ENCODE results near the gene NRN1L. TPM values are rescaled to one million over a fixed set of nuclear protein-coding genes. Genes with fewer than 3 reads are reported as not detected.

The NRN1L gene
- total RNA-seq, 4 donors from 2014 or later: 4.3 to 5.6 (median 4.7) TPM; not detected in 1

- TF ChIP-seq POLR2A (IDR thresholded peaks at IDR 0.05) (no peak), POLR2AphosphoS5 (IDR thresholded peaks at IDR 0.05) (no peak), EP300 (IDR thresholded peaks at IDR 0.05) (no peak), CTCF (IDR thresholded peaks at IDR 0.05) (no peak)
- Histone ChIP-seq H3K4me1 (peaks cover 53% of the 10 kb centered on the region), H3K27me3 (no peaks in the 10 kb centered on the region), H3K27ac (peak overlapping the region; percentile 97), H3K4me3 (no peak overlapping the region), H3K9me3 (no peaks in the 10 kb centered on the region), H3K36me3 (no peaks in the 10 kb centered on the region)
- DNase-seq (ENCODE audit: low spot score in 2 of 2): no peak
- 85% methylated on average over 5 of the region's 5 CpGs for WGBS
Measured at GRCh38 chr16:67856927-67857546, 27.6 kb upstream of the NRN1L start.

- peak; percentile 91 to 95 for DNase-seq (ENCODE audit: low spot score in 2 of 2)
- Histone ChIP-seq H3K4me3 (no peak overlapping the region), H3K9me3 (no peaks in the 10 kb centered on the region), H3K27ac (peak overlapping the region; percentile 97), H3K36me3 (no peaks in the 10 kb centered on the region), H3K27me3 (no peaks in the 10 kb centered on the region), H3K4me1 (peaks cover 58% of the 10 kb centered on the region)
- 31% methylated on average over 3 of the region's 3 CpGs for WGBS
- TF ChIP-seq POLR2A (IDR thresholded peaks at IDR 0.05): no peak
- no peak for TF ChIP-seq EP300 (IDR thresholded peaks at IDR 0.05)
- TF ChIP-seq POLR2AphosphoS5 (IDR thresholded peaks at IDR 0.05): peak in 2 of 3 donors; percentile 67 to 79
Measured at GRCh38 chr16:67857547-67858233, 27.0 kb upstream of the NRN1L start.

- Histone ChIP-seq H3K27ac (peak overlapping the region; percentile 97), H3K4me1 (peaks cover 66% of the 10 kb centered on the region)
Measured at GRCh38 chr16:67858500-67858899, 26.2 kb upstream of the NRN1L start.

GRCh38 chr16:67860589-67861398 lies 23.9 kb upstream of the NRN1L start:
- Histone ChIP-seq H3K4me3 (no peak overlapping the region), H3K27me3 (no peaks in the 10 kb centered on the region), H3K36me3 (peaks cover 9% of the 10 kb centered on the region), H3K9me3 (no peaks in the 10 kb centered on the region), H3K4me1 (peaks cover 62% of the 10 kb centered on the region), H3K27ac (peak overlapping the region; percentile 85)
- 64% methylated on average over 8 of the region's 8 CpGs for WGBS
- TF ChIP-seq CTCF (IDR thresholded peaks at IDR 0.05): no peak
- no peak for TF ChIP-seq EP300 (IDR thresholded peaks at IDR 0.05)
- no peak for TF ChIP-seq POLR2A (IDR thresholded peaks at IDR 0.05)
- no peak for TF ChIP-seq POLR2AphosphoS5 (IDR thresholded peaks at IDR 0.05)
- DNase-seq (ENCODE audit: low spot score in 2 of 2): no peak

More at GRCh38 chr16:67858500-67858899, 26.2 kb upstream of the NRN1L start:
- Histone ChIP-seq H3K36me3 (no peaks in the 10 kb centered on the region), H3K9me3 (no peaks in the 10 kb centered on the region), H3K4me3 (no peak overlapping the region), H3K27me3 (no peaks in the 10 kb centered on the region)
- no peak for TF ChIP-seq EP300 (IDR thresholded peaks at IDR 0.05)
- no peak for TF ChIP-seq POLR2A (IDR thresholded peaks at IDR 0.05)
- no peak for TF ChIP-seq CTCF (IDR thresholded peaks at IDR 0.05)
- no peak for TF ChIP-seq POLR2AphosphoS5 (IDR thresholded peaks at IDR 0.05)
- DNase-seq (ENCODE audit: low spot score in 2 of 2): no peak
- 69% methylated on average over 4 of the region's 4 CpGs for WGBS

GRCh38 chr16:67861877-67862276 lies 22.8 kb upstream of the NRN1L start:
- 81% methylated on average over 6 of the region's 6 CpGs for WGBS
- Histone ChIP-seq H3K36me3 (peaks cover 20% of the 10 kb centered on the region), H3K27ac (peak overlapping the region; percentile 85), H3K27me3 (no peaks in the 10 kb centered on the region), H3K4me1 (peaks cover 59% of the 10 kb centered on the region), H3K9me3 (no peaks in the 10 kb centered on the region), H3K4me3 (no peak overlapping the region)
- DNase-seq (ENCODE audit: low spot score in 2 of 2): no peak
- no peak for TF ChIP-seq CTCF (IDR thresholded peaks at IDR 0.05)
- no peak for TF ChIP-seq POLR2AphosphoS5 (IDR thresholded peaks at IDR 0.05)
- TF ChIP-seq EP300 (IDR thresholded peaks at IDR 0.05): no peak
- no peak for TF ChIP-seq POLR2A (IDR thresholded peaks at IDR 0.05)
